Stimulated activated CD4-positive, alpha-beta T cell treated with anti-CD3 and anti-CD28 coated beads, Interleukin-1b, Interleukin-23, amount 100 ng/mL, for 4 hours (primary cell): ENCODE measurements around the gene TPM1.

Experiments
- DNase-seq, 2 donors: peaks; one replicate each; pipeline ENCODE4 v3.0.0-alpha.2; 2020; ENCODE audit warnings: low read depth in 2 of 2

Gene TPM1

DNA sequence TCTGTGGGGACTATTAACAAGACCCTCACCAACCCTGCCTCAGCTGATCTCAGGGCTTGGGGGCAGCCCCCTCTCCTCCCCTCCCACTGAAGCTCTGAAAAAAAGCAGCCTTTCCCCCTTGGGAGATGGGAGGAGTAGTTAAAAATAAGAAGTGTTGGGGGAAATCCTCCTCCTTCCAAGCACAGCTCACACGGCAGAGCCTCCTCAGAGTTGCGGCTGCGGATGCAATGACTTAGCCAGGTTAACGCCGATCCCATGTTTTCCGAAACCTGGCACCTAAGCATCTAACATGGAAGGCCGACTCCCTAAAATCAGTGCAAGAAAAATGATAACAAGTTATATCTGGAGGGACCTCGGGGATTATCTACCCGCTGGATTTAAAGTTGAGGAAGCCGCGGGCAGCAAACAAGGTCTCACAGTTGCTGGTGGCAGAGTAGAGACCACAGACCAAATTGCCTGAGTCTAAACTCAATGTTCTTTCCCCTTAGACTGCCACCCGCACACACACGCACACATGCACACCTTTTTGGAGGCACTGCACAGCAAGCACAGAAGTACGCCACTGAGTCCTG lies 1.1 kb upstream of the TPM1 start:
- DNase-seq = no peak

DNA sequence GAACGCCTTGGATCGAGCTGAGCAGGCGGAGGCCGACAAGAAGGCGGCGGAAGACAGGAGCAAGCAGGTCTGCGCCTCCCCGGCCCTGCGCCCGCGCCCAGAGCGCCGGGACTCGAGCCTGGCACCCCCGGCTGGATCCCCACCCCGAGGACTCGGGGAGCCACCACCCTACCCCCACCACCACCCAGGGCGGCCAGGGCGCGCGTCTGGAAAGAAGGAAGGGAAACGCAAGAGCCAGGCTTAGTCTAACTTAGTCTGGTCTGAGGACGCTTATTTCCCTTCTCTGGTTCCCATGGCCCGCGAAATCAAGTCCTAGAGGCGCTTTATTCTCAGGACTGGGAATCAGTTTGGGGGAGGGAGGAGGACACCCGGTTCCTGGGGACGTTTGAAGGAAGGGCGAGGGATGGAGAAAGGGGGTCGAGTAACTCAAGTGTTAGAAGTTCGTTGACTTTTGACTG lies 359 bp downstream of the TPM1 start:
- DNase-seq = no peak

DNA sequence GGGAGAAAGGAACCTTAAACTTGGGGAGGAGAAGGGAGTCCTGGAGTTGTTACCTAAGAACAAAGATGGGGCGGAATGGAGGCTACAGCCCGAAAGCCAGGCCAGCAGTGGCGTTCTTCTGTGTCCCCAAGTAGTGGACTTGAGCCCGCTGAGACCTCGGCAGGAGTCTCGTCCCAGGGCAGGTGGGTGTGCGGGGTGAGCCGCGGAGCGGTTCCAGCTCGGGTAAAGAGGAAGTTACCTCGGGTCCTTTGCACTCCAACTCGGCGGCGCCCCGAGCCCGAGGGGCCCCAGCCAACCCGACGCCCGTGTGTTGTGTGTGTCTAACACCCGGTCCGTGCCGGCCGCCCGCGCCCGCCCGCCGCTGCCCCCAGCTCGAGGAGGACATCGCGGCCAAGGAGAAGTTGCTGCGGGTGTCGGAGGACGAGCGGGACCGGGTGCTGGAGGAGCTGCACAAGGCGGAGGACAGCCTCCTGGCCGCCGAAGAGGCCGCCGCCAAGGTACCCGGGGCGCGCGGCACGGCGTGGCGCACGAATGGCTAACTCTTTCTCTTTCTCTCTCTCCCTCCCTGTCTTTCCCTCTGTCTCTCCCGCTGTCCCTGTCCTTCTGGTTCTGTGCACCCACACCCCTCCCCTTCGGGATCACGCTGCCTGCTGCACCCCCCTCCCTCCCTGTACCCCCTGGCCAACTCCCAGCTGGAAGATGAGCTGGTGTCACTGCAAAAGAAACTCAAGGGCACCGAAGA lies 959 bp downstream of the TPM1 start:
- no peak for DNase-seq

DNA sequence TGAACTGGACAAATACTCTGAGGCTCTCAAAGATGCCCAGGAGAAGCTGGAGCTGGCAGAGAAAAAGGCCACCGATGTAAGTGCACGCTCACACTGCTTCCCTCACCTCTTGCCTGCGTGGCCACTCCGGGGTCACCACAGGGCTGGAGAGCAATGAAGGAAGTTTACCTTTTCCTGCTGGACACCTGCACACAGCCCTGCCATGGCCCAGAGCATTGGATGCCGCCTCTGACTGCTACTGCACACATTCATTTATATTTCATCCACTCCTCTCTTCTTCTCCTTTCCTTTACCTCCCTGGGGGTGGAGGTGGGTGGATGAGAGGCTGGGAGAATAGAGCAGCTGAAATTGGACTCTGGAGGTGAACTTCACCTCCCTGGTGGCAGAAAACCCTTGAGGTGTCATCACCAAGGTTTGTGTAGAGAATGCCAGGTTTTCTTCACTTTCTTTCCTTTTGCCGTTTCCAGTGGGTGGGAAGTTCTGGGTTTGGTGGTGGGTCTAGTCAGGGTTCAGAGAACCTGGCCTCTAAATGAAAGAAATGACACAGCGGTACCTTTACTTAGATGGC lies 1.6 kb downstream of the TPM1 start:
- no peak for DNase-seq

DNA sequence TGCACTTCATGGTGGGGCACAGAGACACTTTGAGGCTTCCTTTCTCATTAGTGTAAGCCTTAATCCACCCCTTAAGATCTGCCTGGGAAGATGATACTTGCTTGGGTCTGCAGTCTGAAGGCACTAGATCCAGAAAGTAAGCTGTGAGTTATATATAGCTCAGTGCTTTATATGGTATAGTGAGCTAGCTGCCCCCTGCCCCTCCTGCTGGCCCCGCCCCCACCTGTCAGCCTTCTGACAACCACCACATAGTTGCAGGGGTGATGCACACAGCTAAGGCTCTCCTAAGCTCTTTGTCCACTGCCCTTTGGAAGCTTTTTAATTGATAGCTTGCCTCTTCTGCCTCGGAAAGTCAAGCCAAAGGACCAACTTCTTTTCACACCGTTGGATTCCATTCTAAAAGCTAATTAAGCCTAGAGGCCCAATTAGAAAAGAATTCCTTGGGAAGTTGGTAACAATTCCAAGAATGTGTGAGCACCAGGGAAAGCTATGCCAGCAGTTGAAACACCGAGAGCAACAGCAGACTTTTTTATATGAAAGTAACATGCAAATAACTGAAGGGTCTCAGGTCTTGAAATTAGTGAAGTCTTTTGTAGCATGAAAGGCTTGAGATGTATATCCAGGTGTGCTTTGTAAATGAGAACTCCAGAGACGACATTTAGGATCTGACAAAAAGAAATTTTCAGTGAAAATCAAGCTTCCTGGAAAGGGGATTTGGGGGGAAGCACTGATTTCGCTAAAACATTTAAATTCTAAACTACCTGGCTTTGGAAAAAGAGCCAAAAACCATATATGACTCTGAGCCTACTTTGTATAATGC lies 2.3 kb downstream of the TPM1 start:
- no peak for DNase-seq

DNA sequence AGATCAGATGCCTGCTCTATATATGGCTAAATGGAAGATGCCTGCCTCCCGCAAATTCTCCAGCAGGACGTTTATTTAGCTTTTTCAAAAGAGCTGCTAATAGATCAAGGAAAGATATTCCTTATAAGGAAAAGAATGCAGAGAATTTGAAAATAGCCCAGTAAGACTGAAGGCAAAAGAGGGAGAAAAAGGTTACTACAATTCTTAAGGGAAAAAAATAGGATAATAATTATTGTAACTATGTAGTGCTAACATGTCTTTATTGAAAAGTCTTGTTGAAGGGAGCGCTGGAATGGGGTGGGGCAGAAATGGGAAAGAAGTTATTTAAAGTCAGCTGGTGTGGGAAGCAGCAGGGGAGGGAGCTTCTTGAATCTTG lies 2.9 kb downstream of the TPM1 start:
- no peak for DNase-seq

DNA sequence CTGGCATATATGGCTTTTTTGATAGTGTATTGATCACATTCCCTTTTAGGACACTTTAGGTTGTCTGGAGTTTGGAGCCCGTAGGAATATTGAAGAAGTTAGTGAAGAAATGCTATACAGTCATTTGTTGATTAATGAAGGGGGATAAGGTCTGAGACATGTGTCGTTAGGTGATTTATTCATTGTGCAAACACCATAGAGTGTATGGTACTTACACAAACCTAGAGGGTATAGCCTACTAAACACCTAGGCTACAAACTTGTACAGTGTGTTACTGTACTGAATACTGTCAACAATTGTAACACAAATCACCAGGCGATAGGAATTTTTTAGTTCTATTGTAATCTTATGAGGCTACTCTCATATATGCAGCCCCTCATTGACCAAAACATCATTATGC lies 3.3 kb downstream of the TPM1 start:
- no peak for DNase-seq

DNA sequence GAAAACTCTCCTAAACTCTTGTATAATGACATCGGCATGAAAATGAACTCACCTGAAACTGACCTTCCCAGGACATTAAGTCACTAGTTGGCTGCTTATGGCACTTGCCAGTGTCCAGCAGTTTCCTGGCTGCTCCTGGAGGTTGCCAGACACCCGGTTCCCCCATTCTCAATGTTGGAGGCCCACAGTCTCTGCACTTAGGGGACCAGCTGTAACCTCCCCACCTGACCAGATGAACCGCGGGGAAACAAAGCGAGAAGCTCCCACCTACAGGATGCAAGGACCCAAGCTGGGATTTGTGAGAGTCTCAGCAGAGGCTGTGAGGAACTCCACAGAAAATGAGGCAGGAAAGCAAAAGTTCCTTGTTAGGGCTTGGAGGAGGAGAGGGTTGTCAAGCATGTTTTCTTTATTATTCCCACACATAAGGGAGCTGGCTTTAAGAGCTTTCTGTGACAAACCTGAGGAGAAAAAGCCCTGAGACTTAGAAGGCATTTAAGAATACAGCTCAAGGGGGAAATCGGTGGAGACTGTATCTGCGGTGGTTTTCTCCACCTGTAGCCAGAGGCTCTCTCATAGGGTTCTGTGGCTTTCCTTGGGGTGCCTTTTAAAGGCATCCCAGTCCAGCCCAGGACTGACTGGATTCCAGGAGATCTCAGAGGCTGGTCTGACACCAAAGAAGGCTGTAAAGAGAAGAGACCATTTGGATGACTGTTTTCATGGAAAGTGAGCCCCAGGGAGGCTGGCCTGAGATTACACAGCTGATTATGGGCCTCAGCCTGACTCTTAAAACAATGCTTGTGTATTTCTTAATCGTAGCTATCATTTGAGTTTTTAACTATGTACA lies 4.6 kb downstream of the TPM1 start:
- no peak for DNase-seq

DNA sequence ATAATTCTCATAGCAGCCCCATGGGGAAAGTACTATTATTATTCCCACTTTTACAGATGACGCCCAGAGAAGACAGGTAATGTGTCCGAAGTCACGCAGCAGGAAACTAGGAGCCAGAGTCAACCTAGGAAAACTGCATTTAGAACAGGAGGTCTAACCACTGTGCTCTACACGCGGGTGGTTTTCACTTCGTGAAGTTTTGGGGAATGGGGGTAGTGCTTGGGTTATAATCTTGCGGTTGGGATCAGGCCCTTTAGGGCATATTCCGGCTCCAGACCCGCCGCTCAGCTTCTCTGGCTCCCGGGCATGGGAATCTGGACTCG lies 5.2 kb downstream of the TPM1 start:
- DNase-seq = no peak

DNA sequence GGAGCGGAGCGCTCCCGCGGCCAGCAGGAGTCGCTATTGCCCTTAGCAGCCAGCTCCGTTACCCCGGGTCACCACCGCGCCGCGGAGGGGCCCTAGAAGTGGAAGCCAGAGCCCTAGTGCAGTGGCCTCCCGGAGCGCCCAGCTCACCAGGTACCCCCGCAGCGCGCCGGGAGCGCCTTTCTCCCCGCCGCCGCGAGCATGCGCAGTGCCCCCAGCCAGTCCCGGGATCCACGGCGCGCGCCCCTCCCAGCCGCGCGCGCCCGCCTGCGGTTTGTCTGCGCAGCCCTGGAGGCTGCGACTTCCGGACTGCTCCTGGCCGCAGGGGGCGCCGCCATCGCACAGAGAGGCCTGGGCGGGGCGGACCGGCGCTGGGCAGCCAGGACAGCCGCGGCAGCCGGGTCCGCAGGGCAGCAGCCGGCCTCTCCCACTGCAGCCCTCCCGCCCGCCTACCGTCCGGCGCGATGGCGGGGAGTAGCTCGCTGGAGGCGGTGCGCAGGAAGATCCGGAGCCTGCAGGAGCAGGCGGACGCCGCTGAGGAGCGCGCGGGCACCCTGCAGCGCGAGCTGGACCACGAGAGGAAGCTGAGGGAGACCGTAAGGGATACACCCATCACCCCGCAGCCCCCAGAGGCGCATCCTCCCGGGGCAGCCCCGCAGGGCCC lies 5.7 kb downstream of the TPM1 start:
- DNase-seq = peak; percentile 72 to 80

DNA sequence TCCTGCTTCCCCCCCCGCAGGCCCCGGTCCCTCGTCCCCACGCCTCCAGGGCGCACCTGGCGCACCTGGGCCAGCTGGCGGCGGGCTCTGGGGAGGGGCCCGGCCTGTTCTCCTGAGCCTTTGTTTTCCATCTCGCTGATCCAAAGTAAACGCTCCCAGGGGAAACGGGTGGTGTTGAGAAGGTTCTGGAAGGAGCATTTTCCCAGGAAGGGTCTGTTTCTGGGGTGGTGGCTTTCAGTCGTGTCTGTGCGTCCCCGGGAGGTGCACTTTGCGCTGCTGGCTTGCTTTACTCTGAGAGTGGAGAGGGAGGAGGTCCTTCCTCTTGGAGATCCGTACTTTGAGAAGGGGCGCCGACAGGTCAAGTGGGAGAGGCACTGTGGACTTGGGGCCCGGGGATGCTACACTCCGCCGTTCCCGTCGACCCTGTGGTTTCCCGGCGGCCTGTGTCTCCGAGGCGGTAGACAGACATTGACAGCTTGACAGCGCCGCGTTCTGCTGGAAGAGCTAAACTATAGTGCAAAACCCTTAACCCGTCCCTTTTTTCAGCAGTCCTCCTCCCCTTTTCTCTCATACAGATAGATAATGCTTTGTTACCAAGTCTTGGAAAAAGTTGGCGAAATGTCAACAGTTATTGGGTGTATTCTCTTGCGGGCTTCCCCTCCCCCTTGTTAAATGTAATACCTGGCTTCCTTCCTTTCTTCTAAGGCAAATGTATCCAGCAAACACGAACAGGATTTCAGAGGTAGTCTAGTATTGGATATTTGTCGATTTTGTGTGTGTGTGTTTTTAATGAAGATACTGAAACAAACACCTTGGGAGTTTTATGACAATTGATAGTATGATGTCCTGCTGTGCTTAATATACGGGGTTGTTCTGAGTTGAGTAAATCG lies 6.5 kb downstream of the TPM1 start:
- DNase-seq = no peak

DNA sequence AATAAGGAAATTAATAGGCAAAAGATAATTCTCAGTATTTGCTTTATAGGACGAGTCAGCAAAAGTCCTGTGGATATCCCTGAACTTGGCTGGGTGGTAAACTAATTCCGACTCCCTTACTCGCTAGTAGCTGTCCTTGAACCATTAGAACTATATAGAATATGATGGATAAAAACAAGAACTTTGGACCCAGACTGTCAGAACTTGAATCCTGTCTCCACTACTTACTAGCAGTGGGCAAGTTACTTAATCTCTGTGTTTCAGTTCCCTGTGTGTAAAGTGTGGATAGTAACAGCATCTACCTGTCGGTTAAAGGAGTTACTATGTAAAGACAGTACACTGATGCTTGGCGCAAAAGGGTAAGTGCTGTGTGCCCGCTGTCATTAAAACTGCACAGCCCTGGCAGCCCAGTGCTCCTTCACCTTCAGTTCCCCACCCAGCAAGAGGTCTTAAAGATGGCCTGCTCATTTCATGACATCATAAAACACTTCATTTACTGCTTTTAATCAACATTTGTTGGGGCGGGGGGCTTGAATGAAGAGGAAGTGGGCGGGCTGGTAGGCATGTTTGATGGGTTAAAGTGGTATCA lies 7.3 kb downstream of the TPM1 start:
- DNase-seq = no peak

DNA sequence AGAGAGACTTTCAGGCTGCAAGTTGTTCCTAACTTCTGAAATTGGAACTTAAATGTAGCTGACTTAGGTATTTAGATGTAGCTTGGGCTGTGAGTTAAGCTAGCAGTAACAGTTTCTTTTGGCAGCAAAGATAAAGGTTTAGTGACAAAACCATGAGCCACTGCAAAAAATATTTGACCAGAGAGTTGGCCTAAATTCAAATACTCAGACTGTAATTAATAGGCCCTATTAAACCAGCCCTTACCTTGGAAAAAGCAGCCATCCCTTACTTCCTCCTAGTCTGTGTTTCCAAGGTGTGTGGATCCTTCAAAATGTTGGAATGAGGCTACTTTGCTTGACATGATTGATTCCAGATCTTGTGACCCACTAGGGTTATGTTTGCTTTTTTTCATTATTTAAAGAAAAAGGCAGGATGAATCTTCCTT lies 8.2 kb downstream of the TPM1 start:
- DNase-seq = no peak

DNA sequence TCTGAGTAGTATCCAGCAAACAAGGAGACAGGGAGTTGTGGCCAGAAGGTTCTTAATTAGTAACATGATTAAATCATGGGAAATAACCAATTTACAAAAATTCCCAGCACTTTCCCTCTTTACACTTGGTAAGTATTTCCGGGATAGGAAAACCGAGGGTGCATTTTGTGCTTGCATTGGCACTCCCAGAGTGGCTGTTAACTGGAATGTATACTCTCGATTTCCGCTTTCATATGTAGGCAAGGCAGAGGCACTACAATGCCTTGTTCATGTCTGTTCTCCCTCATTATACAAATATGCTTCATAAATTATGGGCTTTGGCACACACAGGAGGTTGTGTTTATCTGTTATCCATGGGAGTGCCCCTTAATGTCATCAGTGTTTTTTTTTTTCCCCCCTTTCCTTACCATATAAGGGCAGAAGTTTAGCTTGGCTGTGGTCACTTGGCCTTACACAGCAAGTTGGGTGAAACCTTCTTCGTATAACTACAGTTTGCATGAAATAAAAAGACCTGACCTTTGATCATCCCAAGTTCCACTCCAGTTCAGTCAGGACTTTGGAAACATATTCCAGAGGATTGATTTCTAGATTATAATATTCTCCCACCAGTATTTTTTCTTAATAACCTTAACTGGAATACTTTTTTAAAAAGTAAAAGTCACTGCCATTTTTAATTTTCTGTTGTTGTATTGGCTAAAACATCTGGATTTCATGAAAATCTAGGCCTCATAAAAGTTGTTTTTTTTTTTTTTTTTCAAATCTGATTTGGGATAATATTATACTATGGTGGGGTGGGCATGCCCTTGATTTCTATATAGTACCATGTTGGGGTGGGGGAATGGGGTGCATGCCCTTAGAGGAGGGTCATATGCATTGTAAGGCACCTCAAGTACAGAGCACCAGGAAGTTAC lies 8.9 kb downstream of the TPM1 start:
- DNase-seq = no peak

DNA sequence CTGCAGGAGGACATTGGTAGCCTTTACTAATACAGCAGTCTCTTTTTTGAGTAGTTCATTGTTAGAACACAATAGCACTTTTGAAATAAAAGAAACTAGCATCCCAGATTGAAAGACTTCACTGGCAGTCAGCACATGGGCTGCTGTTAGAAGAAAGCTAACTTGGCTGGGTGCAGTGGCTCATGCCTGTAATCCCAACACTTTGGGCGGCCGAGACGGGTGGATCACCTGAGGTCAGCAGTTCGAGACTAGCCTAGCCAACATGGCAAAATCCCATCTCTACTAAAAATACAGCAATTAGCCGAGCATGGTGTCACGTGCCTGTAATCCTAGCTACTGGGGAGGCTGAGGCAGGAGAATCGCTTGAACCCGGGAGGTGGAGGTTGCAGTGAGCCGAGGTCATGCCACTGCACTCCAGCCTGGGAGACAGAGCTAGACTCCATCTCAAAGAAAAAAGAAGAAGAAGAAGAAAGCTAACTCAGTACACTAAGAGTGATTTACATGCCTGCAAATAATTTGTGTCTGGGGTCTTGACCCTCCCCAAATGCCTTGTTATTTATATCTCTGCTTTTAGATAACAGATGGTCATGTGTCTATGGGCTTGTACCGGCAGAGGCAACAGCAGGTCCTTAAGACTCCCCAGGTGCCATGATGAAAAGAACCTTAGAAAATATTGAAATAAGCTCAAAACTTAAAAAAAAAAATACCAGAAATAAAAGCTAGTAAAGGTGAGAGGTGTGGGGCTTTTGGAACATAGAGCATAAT lies 9.7 kb downstream of the TPM1 start:
- DNase-seq = no peak

DNA sequence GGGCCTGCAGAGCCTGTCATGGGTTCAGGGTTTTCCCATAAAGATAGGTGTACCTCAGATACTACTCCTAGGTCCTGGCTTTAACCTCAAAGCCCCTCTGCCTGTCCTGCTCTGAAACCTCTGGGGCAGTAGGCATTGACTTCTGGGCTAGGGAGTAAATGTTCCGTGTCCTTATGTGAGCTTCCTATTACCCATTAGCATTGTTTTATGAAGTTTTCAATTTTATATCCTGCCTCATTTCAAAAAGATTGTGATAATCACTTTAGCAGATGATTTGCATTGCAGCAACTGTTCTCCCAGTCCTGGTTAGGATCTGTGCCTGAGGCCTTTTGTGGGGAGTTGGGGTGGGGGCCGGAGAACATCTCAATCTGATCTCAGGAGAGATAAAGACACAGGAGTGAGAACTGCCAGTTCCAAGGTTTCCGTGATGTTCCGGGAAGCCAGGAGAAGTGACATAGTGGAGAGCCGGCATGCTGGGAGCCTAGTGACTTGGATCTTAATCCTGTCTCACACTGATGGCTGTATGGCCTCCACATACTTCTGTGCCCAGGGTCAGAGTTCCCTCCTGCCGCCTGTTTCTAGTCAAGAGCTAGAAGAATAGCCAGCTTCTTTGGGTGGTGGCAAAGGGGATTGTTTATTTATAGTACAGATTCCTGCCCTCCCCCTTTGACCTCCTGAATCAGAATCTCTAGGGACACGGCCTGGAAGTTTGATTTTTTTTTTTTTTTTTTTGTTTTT lies 10.6 kb downstream of the TPM1 start:
- no peak for DNase-seq

DNA sequence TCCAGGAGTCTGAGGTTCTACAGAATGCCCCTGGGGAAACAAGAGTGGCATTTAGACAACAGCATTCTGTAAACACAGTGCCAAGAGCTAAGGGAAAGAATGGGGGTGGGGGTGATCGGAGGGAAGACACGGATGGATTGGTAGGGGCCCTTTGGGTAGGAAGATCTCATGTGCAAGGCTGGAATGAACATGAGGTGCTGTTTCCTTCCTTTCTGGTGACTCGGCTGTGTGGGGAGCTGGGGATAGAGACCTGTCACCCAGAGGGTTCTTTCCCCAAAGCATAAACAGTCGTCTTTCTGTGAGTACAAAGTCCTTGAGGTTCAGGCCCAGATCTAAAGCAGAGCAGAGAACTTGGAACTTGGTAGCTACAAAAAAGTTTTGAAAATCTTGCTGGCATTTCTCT lies 11.7 kb downstream of the TPM1 start:
- DNase-seq = no peak
